ENCODE measurements around the gene CENPV. TPM values are rescaled to one million over a fixed set of nuclear protein-coding genes. Genes with fewer than 3 reads are reported as not detected.

The CENPV gene
- total RNA-seq, 1 experiment from 2014 or later, result 64.6 TPM

DNA sequence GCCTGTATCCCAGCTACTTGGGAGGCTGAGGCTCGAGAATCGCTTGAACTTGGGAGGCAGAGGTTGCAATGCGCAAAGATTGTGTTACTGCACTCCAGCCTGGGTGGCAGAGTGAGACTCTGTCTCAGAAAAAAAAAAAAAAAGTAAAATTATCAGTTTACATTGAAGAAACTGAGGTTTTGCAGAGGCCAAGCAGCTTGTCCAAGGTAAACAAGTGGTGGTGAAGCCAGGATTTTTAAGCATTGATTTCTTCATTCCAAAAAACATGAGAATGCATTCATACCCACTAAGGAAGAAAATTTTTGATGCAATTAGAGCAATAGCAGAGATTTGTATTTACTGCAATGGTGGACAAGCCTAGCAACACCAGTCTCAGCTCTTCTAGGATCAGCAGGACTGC lies 52.7 kb downstream of the CENPV start:
- TF ChIP-seq TCF7L2 (IDR thresholded peaks at IDR 0.05; ENCODE audit: low read depth, low read length) (no peak), POLR2AphosphoS5 (IDR thresholded peaks at IDR 0.05; ENCODE audit: low read depth, low read length) (no peak), SIN3A (IDR thresholded peaks at IDR 0.05; ENCODE audit: borderline replicate concordance, insufficient read depth, low read depth, low read length) (no peak), REST (IDR thresholded peaks at IDR 0.05; ENCODE audit: insufficient read depth in 1 of 2, low read depth in 2 of 2, low read length in 1 of 2) (no peak)
- TF ChIP-seq, protein P1, sequence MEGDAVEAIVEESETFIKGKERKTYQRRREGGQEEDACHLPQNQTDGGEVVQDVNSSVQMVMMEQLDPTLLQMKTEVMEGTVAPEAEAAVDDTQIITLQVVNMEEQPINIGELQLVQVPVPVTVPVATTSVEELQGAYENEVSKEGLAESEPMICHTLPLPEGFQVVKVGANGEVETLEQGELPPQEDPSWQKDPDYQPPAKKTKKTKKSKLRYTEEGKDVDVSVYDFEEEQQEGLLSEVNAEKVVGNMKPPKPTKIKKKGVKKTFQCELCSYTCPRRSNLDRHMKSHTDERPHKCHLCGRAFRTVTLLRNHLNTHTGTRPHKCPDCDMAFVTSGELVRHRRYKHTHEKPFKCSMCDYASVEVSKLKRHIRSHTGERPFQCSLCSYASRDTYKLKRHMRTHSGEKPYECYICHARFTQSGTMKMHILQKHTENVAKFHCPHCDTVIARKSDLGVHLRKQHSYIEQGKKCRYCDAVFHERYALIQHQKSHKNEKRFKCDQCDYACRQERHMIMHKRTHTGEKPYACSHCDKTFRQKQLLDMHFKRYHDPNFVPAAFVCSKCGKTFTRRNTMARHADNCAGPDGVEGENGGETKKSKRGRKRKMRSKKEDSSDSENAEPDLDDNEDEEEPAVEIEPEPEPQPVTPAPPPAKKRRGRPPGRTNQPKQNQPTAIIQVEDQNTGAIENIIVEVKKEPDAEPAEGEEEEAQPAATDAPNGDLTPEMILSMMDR (IDR thresholded peaks at IDR 0.05), result no peak
- intact Hi-C loops (cut with micrococcal nuclease; ENCODE audit: unreplicated experiment), result no loop called here
- no peaks in the 10 kb centered on the region for H3K9me3 ChIP-seq (ENCODE audit: control insufficient read depth, insufficient read depth, low read depth, low read length)
- ChIA-PET CTCF (interaction anchor here (0.7 kb wide), 1 partner anchor 48 kb away, joined by 4 read pairs; no protein-coding TSS in a partner anchor), POLR2A (interaction anchor here (0.6 kb wide), 1 partner anchor 13 kb away, joined by 3 read pairs; no protein-coding TSS in a partner anchor)
- DNase-seq (ENCODE audit: low read depth, low spot score), result no peak
- ATAC-seq, result no peak
- in situ Hi-C loops (cut with HindIII; ENCODE audit: low pct_unique_long_range_greater_than_20kb, low sequenced_read_pairs), result no loop called here
- no peak overlapping the region for H3K4me3 ChIP-seq (ENCODE audit: low read depth in 2 of 2, low read length in 2 of 2)
- no TSS peak for BruUV-seq (replicated peaks)
- H3K27me3 ChIP-seq (ENCODE audit: control insufficient read depth, insufficient read depth, low read length), result no peaks in the 10 kb centered on the region
- H3K27ac ChIP-seq (ENCODE audit: low read length), result no peak overlapping the region
- peaks cover 14% of the 10 kb centered on the region for H3K4me1 ChIP-seq (ENCODE audit: control insufficient read depth, insufficient read depth, low read length)
- H3K36me3 ChIP-seq (ENCODE audit: control insufficient read depth, insufficient read depth, low read length), result no peaks in the 10 kb centered on the region

DNA sequence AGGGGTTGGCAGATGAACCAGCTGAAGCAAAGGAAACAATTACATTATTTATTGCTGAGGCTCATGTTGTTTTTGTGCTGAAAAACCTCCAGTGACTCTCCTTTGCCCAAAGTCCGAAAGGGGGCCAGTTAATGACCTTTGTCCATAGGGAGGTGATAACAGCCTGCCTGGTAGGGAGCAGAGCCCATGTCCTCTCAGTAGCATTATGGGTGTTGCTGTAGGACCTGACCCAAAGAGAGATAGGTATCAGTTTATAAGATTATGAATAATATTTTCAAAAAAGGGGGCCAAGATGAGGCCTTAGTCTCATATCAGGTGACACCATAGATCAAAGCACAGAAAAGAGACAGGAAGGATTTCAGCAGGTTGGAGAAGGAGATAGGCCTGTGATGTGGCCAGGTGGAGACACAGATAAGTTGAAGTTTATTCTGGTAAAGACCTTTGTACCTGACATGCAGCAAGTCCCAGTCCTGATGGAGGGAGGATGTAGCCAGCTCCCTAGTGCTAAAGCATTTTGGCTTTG lies 55.1 kb downstream of the CENPV start:
- no peak overlapping the region for H3K27ac ChIP-seq (ENCODE audit: low read length)
- ATAC-seq (no peak), DNase-seq (ENCODE audit: low read depth, low spot score) (no peak)
- BruUV-seq (replicated peaks), result no TSS peak
- H3K9me3 ChIP-seq (ENCODE audit: control insufficient read depth, insufficient read depth, low read depth, low read length), result no peaks in the 10 kb centered on the region
- TF ChIP-seq TCF7L2 (IDR thresholded peaks at IDR 0.05; ENCODE audit: low read depth, low read length) (no peak), POLR2AphosphoS5 (IDR thresholded peaks at IDR 0.05; ENCODE audit: low read depth, low read length) (no peak), SIN3A (IDR thresholded peaks at IDR 0.05; ENCODE audit: borderline replicate concordance, insufficient read depth, low read depth, low read length) (no peak), REST (IDR thresholded peaks at IDR 0.05; ENCODE audit: insufficient read depth in 1 of 2, low read depth in 2 of 2, low read length in 1 of 2) (no peak)
- TF ChIP-seq, protein P1 (IDR thresholded peaks at IDR 0.05), result no peak
- H3K4me3 ChIP-seq (ENCODE audit: low read depth in 2 of 2, low read length in 2 of 2), result no peak overlapping the region
- ChIA-PET CTCF (interaction anchor here (0.5 kb wide), 1 partner anchor 22 kb away, joined by 7 read pairs; no protein-coding TSS in a partner anchor), POLR2A (no interaction called here)
- no peaks in the 10 kb centered on the region for H3K27me3 ChIP-seq (ENCODE audit: control insufficient read depth, insufficient read depth, low read length)
- intact Hi-C loops (cut with micrococcal nuclease; ENCODE audit: unreplicated experiment) (loop anchor here (10.0 kb wide), 1 partner anchor 83 kb away; the partner anchor contains the start of genes NCOR1 and PIGL), in situ Hi-C loops (cut with HindIII; ENCODE audit: low pct_unique_long_range_greater_than_20kb, low sequenced_read_pairs) (no loop called here)
- H3K36me3 ChIP-seq (ENCODE audit: control insufficient read depth, insufficient read depth, low read length), result no peaks in the 10 kb centered on the region
- peaks cover 14% of the 10 kb centered on the region for H3K4me1 ChIP-seq (ENCODE audit: control insufficient read depth, insufficient read depth, low read length)

All from Panc1 (cell line).